Renal cortex interstitium (tissue), 11 donors: ENCODE data around the gene SLC4A1AP. TPM values are rescaled to one million over a fixed set of nuclear protein-coding genes. Genes with fewer than 3 reads are reported as not detected.

ENCODE experiments used
- DNase-seq, 11 donors: peaks; one replicate each; pipeline ENCODE4 v3.0.0-alpha.2; 2013; ENCODE audit warnings: low read depth in 9 of 11, low spot score in 4 of 11; ENCODE audit errors: extremely low read depth in 1 of 11
- polyA plus RNA-seq, 3 donors: library from polyadenylated mRNA; unstranded; fragments of 120-200 nt; gene quantifications; one replicate each; pipeline ENCODE4 v1.2.1, GENCODE V29; 2013; ENCODE audit not compliant: insufficient read length in 3 of 3

The SLC4A1AP gene
- polyA plus RNA-seq, 3 donors, result 31.7 to 36.2 (median 35.7) TPM

GRCh38 chr2:27712522-27712921 lies 48.8 kb downstream of the SLC4A1AP start:
- no peak for DNase-seq

DNA sequence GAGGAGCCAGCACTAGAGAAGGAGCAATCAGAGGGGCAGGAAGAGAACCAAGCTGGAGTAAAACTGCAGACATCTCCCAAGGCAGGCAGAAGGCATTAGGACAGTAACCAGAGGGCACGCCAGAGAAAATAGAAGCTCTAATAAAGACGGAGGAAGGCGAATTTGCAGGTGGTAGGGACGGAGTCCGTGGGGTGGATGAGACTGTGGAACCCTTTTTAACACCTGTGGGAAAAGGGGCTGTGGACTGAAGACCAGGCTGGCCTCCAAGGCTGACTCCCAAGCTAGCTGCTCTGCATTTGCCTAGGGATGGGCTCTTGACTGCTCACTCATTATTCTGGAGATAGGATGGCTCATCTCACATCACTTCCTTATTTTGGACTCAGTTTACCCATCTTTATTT lies 49.5 kb downstream of the SLC4A1AP start:
- DNase-seq, result no peak

DNA sequence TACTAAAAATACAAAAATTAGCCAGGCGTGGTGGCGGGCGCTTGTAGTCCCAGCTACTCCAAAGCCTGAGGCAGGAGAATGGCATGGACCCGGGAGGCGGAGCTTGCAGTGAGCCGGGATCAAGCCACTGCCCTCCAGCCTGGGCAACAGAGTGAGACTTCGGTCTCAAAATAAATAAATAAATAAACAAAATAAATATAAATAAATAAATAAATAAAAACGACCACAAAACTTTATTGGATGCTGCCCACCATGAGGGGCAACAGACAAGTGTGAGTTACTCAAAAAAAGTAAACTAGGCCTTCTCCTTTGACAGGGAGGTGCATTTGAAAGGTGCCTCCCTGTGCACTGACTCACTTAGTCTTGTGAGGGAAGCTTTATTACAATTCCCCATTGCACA lies 50.4 kb downstream of the SLC4A1AP start:
- DNase-seq, result no peak

GRCh38 chr2:27714851-27715291 lies 51.2 kb downstream of the SLC4A1AP start:
- no peak for DNase-seq

- peak in 1 of 11 donors; percentile 45 for DNase-seq
These were observed 51.9 kb downstream of the SLC4A1AP start for GRCh38 chr2:27715318-27716210.

DNA sequence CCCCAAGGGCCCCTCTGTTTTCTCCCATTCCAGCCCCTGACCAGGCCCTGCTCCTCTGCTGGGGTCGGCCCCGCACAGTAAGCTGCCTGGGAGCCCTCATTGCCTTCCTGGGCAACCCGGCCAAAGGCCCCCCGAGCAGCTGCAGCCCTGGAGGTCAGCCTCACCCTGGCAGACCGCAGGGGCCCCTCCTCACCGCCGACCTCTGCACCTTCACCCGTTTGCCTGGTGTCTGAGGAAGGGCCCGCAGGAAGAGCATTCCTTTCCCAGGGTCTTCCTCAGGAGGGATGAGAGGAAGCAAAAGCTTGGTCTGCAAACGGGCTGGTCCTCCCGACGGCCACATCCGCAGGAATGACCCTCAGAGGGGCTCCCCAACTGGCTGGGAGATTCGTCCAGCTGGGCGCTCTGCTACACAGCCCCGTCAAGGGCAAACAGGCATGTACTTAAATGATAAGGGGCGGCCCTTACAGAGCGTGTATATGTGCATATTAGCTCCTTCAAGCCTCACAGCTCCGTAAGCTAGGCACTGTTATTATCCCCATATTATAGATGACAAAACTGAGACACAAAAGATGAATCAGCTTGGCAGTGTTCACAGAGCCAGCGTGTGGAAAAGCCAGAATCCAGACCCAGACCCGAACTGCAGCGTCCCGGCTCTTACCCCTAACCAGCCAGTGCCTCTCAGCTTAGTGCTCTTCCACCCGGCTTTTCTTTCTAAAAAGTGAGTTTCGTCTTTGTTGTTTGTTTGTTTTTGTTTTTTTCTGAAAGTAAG lies 52.8 kb downstream of the SLC4A1AP start:
- DNase-seq, result no peak

DNA sequence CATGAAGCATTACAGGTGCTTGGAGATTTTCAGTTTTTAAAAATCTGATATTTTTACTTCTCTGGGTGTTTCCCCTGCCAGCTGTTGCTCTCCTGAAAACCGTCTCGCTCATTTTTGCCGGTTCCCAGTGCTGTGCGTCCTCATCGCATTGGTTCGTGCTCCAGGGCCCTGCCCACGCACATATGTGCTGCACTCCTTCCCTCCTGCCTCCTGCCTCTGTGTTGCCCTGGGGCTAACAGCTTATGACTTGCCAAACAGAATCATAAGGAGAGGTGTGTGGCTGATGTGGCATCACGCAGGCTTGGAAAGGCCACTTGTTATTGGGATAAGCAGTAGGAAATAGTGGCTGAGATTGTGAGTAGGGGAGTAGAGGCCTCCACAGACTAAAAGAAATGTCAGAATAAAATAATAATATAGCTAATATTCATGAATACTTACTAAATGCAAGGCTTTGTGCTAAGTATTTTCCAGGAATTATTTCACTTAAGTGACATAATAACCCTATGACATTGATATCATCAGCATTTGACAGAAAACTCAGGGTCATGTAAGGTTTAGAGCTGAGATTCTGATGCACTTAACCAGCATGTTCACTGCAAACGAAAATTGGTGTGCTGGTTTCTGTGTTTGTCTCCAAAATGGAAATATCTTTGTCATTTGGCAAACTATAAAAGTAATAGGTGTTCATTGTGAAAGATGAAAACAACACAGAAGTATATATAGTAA lies 53.5 kb downstream of the SLC4A1AP start:
- DNase-seq, result no peak

DNA sequence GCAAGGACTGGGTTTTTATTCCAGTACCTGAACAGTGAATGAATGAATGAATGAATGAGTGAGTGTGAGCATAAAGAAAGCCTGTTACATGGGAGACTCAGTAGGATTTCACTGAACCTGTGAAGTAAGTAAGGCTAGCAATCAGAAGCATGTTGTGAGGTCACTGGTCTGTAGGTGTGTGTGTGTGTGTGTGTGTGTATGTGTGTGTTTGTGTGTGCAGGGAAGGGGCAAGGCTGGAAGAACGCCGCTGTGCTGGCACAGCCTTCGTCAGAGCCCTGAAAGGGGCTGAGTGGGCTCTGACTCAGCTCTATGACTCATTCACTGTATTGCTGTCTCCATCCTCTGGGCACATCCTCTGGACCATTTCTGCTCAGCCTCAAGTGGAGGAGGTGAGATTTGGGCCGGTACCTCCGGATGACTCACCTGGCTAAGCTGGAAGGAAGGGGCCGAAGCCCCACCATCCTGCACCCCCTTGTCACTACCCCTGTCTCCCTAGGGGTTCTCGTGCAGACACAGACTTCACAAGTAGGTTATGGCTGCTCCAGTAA lies 56.4 kb downstream of the SLC4A1AP start:
- DNase-seq, result no peak

DNA sequence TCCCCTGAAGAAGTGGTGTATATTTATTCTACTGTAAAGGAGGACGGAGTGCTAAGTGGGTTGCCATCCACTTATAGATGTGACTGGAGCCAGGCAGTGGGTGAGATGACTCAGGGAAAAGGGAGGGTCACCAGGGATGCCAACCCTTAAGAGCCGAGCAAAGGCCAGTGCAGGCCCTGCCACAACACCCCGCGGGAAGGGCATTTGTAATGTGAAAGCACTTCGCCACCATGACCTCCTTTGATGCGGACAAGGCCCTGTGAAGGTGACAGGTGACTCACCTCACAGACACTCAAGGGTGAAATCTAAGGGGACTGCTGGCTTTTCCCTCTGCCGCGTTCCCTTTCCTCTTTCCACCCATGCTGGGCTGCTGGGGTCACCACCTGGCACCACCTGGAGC lies 57.6 kb downstream of the SLC4A1AP start:
- DNase-seq, result no peak

DNA sequence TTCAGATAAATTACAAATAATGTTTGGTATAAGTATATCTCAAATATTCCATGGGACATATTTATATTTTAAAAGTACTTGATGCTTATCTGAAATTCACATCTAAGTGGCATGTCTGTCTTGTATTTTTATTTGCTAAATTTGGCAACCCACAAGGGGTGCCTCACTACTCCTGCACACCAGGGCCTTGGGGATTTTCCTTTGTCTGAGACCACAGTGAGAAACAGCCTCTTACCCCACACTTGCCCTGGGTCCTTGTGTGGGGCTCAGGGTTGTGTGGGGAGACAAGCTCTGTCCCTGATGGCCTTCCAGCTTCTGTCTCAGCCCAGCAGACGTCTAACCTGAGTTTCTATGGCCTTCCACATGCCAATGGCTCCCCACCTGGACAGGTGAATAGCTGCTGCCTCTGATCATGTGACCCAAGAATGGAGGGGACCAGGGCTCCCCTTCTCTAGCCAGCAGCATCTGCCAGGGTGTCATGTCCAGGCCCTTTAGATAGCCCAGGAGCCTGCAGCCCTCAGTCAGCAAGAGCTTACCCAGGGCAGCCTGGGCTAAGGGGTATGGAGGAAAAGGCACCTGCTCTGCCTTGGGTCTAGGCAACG lies 58.3 kb downstream of the SLC4A1AP start:
- no peak for DNase-seq

DNA sequence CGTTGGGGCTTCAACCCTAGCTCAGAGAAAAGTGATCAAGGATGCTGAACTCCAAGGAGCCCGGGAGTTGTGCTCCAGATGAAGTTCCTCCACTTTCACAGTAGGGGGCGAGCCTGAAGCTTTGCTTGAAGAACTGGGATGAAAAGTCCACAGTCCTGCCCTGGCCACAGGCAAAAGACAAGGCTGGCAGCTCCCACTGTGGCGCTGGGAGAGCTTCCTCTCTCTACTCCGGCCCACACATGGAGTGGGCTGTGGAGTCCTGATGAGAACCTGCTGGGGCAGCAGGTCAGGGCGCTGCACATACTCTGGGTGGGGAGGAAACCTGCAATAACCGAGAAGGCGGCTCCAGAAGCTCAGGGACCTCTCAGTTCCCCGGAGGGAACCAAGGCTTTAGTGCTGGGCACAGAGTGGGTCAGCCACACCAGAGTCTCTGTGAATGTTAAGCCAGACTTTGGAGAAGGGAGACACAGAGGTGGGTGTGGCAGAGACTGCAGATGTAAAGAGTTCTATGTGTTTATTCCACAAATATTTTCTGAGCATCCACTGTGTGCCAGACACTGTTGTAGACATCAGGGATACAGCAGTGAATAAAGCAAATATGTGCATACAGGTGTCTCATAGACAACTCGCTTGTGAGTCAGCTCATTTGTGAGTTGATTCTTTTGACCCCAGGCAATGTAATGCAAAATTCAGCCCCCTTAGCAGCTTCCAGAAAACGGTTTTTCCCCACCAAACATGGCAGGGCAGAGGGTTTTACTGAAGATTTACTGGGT lies 59.9 kb downstream of the SLC4A1AP start:
- DNase-seq, result peak in 1 of 11 donors; percentile 51

DNA sequence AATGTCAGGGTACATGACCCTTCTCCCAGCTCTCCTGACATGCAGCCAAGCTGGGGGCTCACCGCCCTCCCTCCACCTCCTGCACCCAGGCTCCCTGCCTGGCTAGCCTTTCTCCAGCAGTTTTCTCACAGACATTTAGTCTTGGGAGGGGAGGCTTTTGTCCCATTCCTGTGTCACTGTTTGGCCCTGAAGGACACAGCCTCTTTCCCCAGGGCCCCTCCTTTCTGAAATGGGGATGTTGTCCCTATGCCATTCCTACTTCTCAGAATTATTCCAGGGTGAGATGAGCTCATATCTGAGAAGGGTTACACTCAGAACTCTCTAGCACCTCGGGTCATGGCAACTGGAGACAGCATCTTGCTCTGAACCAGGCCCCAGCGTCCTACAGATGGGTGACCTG lies 60.5 kb downstream of the SLC4A1AP start:
- DNase-seq, result no peak

DNA sequence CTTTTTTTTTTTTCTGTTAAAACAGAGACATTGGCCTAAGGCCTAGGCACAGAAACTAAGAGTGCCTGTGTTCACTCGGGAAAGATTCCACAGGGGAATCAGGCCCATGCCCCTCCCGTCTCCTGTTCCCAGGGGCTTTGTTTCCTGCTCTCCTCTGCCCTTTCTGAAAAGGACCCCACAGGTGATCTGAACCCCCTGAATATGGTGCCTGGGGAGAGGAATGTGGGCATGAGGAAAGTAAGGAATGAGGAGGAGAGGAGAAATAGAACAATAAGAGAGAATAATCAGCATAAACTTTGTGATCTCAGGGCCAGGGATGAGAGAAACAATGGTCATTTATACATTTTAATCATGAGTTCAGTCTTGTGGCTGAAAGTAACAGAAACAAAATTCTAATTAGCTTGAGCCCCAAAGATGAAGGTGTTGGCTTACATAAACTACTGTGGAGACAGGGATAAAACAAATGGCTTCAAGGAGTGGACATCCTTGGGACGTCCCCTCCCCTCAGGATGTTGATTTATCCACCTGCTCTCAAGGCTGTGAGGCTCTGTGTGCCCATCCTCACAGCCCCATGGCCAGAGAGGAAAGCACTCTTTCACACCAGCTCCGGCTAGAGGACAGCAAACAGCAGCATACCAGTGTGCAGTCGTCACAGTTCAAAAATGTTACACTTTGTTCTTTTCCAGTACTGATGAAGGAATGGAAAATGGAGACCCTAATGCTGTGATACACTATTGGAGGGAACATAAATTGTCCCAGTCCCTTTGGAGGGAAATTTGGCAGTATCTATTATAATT lies 61.4 kb downstream of the SLC4A1AP start:
- no peak for DNase-seq

DNA sequence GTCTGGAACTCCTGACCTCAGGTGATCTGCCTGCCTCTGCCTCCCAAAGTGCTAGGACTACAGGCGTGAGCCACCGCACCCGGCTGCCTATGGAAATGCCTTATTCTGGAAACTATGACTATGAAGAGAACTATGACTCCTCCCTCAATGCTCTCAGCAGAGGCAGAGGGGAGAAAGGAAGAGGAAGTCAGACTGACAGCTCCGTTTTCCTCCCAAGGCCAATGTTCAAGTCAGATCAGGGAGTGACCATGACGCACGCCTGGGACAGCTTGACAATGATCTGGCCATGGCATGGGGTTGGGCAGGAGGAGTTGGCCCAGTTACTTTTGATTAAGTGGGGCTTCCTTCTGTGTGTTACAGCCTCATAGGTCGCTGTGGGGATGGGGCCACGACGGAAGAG lies 63.6 kb downstream of the SLC4A1AP start:
- DNase-seq, result no peak

DNA sequence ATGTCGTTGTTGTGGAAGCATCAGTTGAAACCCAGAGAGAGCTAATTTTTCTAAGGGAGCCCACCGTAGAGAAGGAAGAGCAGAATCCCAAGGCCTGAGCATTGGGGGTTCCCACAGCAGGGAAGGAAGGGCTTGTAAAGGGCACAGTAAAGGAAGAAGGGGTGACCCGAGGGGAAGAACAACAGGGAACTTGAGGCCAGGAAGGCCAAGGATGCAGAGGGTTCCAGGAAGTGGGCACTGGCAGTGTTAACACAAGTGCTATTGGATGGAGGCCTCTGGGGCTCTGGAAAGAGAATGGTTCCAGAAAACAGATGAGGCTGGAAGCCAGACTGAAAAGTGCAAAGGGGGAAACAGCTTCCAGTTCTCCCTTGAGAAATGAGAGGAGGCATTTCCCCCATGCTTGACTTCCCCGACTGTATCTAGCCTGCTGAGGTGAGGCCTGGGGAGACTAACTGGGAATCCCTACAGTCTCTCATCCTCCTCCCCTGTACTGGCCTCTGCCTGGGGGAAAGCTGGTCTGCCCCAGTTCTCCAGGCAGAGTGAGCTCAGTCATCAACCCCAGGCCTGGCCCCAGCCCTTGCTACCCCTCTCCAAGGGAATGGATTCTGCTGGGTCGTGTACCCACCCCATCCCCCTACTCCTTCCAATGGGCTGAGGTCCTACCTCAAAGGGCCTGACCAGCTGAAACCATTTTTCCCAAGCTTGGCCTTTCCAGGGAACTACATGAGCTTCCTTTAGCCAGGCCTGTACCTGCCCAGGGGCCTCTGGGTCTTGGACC lies 64.6 kb downstream of the SLC4A1AP start:
- DNase-seq, result no peak

GRCh38 chr2:27729198-27729597 lies 65.5 kb downstream of the SLC4A1AP start:
- peak in 4 of 11 donors; percentile 48 to 81 (median 75) for DNase-seq

- no peak for DNase-seq
These were observed 65.9 kb downstream of the SLC4A1AP start for GRCh38 chr2:27729614-27730013.
